GM19324 (cell line): ENCODE results near the gene FHAD1.

ENCODE experiments used
- ATAC-seq: cut with Tn5 transposase; IDR thresholded peaks from one replicate; pipeline ENCODE4 v1.9.1; 2021; ENCODE audit warnings: mild to moderate bottlenecking, moderate library complexity; ENCODE audit not compliant: unreplicated experiment, low FRiP score

The FHAD1 gene

DNA sequence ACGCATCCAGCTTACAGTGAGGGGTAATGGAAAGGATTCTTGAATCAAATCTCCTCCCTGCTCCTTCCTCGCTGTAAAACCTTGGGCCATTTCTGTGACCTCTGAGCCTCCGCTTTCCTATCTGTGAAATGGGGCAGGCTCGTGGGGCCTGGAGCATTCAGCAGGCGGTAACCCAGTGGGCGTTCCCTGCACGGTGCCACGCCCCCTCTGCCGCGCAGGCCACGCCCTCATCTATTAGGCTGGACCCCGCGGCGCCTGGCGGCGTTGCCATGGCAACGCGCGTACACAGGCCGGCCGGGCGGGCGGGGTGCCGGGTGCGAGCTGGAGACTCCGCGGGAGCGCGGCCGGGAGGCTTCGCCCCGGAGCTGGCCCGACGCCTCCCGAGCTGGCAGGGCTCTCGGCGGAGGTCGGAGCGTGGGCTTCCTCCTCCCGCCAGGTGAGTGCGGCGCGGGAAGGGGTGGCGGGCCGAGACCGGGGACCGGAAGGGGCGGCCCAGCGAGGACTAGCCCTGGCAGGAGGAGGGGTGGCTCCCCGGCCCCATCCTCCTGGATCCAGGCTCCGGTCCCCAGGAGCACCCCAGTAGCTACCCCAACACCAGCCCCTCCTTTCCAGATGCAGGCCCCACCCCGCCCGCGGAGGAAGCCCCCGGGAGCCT lies at the start of gene FHAD1:
Gene FHAD1 (plus strand): TSS at position 264 of the 655 bp plus-strand sequence. CDS start 4,562 bp downstream, outside the sequence.
- peak; percentile 40 for ATAC-seq

DNA sequence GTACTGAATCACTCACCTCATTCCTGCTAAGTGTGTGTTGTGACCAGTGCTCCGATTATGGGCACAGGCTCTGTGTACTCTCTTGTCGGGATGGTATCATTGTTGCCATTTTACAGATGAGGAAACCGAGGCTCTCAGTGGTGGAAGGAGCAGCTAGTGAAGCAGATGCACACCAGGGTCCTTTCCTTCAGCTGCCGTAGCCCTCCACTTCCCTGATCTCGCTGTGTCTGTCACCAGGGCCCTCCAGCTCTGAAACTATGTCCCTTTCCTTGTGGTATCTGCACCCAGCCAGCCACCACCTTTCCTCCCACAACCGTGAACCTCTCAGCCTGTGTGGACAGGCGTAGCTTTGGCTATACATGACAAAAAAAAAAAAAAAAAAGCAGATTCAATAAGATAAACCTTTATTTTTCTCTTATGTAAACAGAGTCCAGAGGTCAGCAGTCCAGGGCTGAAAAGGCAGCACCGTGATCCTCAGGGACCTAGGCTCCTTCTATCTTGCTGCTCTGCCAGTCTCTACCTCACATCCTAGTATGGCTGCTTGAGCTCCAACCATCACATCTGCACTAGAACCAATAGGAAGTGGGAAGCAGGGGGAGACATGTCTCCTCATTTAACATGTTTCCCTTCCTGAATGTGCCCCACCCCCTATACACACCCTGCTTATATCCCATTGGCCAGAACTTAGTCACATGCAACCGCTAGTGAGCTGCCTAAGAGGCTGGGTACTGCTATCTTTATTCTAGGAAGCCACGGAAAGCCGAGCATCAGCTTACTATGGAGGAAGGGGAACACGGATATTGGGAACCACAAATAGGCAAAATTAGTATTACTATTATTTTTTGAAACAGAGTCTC lies 49.2 kb upstream of the FHAD1 start:
- no peak for ATAC-seq

DNA sequence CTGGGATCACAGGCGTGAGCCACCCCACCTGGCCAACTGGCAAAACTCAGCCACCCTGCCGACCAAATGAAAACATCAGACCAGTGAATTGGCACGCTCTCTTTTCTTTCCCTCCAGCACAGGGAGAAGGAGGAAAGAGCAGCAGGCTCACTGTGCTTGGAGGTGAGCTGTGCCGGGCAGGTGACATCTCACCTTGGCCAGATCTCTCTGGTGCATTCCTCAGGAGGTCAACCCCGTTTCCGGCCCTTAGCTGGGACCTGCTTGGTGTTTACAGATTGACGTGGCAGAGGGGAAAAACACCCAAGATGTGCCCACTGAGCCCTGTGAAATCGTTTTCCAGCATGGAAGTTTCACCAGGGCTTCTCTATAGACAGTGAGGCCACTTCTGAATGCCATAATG lies 48.3 kb upstream of the FHAD1 start:
- no peak for ATAC-seq

DNA sequence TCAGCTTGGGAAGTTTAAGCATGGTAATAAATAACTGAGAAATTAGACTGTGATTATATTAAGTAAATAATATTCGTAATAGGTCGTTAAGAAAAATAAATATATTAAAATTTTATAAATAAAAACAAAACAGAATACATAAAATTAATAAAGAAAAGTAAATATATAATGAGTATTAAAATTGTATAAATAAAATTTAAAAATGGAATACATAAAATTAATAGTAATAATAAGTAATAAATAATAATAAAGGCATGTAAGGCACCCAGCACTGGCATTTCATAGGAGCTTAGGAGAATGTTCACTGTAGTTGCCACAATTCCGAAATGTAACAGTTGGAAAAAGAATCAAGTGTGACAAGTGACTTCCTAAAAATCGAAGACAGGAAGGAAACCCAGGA lies 45.8 kb upstream of the FHAD1 start:
- no peak for ATAC-seq

DNA sequence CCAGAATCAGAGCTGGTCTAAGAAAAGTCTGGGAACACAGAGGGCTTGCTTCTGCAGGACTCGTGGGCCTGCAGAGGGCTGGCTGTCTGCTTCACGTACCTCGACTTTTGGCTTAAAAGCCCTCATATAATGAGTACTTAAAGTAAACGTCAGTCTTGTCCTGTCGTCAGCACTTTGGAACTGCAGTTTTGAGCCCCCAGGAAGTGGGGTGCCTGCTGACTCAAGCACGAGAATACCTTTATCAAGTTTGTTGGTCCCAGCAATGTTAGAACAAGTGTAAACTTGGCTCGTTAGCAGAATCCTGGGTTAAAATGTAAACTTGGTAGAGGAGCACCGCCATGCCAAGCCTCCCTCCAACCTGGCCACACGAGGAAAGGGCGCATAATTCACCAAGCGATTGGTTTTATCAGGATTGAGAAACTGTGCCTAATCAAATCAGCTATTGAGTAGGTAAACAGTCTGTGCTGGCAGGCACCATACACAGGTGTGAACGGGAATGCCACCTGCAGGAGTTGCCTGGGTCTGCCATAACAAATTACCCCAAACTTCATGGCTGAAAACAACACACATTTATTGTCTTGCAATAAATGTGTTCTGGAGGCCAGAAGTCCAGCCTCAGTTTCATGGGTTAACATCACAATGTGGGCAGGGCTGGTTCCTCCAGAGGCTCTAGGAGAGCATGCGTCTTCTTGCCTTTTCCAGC lies 45.0 kb upstream of the FHAD1 start:
- no peak for ATAC-seq

DNA sequence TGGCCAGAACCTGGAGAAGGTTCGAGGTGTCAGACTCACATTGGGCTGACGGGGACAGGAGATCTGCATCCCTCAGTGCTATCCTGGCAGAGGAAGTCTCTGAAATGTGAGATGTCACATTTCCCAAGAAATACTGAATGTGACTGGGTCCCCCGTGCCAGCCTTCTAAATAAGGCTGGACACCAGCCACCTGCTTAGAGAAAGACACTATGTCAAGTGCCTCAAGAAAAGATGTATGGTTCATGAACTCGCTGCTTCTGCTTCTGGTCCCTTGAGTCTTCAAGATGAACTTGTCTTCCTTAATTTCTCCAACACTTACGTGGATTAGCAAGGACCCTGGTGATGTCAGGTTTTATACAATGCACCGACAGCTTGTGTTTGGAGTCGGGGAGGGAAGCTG lies 42.1 kb upstream of the FHAD1 start:
- ATAC-seq, result no peak

DNA sequence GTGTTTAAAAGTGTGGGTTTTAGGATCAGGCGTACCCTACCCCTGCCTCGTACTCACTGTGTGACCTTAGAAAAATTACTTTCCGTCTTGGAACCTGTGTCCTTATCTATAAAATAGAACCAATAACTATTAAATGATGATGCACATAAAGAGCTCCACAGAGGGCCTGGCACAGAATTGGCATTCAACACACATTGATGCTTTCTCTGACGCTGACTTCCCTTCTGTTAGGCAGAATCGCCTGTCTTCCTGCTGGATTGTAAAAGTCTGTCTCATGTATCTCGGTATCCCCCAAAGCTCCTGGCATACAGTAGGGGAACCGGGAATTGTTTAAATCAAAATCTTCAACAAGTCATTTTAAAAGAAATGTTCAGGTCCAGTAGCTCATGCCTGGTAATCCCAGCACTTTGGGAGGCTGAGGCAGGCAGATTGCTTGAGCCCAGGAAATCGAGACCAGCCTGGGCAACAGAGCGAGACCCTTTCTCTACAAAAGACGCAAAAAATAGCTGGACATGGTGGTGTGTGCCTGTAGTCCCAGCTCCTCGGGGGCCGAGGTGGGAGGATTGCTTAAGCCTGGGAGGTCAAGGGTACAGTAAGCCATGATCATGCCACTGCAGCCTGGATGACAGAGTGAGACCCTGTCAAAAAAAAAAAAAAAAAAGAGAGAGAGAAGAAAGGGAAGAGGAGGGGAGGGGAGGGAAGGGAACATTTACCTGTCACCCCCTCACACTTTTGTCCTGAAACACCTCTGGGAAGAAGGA lies 41.3 kb upstream of the FHAD1 start:
- ATAC-seq, result no peak

DNA sequence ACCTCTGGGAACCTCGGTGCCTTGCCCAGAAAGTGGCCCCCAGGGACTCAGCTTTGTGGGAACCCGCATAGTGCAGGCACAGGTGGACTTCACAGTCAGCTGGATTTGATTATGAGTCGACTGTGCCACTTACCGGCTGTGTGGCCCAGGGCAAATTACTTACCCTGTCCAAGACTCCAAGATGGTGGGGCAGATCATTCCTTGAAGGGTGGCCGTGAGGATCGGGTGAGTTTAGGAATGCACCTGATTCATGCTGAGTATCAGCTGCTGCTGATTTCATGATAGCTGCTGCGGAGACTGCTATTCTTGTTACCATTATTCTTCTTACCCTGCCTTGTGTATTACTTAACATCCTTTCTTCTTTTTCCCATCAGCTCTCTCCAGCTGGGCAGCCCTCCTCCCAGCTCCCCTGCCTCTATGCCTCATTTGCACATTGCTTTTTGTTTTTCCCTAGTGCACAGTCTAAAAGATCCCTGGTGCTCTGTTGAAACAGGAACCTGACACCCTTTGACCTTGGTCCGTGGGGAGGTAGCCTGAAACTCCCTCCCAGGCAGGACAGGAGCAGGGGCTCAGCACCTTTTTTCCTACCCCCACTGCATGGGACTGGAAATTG lies 40.5 kb upstream of the FHAD1 start:
- ATAC-seq, result no peak

DNA sequence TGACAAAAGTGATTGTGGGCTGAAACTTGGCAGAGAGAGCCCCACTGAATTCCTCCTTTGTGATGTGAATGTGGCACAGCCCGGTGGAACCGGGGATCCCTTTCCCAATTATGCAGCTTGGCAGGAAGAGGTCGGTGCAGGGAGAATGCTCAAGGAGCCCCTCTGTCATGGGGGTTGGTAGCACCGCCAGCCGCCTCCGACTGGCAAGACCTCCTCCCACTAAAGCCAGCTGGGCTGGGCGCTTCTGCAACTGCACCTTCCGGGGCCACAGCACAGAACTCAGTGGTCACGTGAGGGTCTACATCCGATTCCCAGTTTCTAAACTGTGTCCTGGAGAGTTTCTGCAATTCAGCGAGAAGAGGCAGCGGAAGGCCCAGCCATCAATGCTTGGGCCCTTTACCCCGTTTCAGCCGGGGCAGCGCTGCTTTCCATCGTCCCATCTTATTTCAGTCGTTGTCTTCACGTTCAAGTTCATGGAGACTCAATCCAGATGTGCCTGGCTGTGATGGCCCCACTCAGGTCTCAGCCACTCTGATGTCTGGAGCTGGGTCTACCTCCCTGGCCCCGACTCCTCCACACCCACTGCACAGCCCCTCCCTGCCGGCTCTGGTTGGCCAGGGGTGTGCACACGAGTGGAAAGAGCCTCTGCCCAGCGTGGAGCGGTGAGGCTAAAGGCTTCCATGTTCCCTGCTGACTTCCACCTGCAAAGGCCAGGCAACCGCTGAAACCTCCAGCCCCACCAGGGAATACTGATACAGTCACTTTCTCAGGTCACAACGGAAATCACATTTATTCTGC lies 39.8 kb upstream of the FHAD1 start:
- ATAC-seq, result no peak

DNA sequence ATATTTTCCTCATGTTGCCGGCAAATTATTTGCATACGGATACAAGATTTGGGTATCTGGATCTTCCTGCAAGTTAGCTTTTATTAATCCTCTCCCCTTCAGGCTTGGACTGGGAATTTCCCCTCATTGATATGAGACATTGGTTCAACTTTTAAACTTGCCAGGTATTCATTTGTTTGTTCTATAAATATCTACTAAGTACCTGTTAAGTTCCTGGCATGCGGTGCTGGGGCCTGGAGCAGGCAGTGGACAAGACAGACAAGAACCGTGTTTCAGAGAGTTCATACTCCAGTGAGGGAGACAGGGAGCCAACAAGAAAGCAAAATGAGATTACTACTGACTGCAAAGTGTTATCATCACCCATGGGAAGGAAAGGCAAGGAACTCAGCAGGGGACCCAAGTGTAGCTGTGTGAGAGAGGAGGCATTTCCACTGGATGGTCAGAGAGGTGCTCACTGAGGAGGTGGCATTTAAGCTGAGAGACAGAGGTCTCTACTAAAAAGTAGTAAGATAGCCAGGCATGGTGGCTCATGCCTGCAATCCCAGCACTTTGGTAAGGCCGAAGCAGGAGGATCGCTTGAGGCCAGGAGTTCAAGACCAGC lies 39.1 kb upstream of the FHAD1 start:
- ATAC-seq, result no peak

DNA sequence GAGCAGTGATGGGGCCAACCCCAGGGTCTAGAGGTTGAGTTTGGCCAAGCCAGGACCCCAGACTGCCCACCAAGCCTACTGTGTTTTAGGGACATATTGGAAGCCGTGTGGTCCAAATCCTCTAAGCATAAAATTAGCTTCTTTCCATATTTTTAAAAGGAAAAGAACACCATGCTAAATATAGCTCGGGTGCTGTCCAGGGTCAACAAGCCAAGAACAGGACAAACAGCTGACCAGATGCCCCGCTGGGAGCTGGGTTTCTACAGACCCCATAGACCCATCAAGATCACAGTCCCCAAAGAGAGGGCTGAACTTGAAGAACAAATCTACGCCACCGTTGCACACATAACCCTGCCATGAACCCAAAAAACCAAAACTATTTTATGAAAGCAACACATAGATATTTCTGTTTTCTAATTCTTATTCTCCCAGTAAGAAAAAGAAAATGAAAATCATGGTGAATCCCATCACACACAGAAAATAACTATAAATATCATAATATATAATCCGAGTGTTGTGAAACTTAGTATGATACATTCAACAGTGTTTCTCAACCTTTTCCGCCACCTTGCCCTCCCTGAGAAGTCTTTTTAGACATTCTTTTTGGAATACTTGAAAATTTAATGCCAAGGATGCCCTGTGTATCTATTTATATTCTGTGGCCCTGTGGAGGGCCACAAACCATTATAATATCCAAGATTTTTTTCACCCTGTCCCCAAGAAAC lies 36.2 kb upstream of the FHAD1 start:
- no peak for ATAC-seq

DNA sequence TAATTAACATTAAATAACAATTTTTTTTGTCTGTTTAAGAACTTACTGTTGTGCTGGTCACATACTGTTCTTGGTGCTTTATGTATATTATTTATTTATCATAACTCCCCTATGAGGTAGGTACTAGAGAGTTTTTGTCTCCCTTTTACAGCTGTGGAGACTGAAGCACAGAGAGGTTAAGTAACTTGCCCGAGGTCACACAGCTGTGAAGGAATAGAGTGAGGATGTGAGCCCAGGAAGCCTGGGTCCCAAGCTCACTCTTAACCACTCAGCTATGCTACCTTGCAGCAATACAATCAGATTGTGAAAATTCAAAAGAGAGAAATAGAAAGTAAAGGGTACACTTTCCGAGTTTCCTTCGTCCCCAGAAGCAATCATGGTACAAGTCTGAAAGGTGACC lies 35.6 kb upstream of the FHAD1 start:
- no peak for ATAC-seq

DNA sequence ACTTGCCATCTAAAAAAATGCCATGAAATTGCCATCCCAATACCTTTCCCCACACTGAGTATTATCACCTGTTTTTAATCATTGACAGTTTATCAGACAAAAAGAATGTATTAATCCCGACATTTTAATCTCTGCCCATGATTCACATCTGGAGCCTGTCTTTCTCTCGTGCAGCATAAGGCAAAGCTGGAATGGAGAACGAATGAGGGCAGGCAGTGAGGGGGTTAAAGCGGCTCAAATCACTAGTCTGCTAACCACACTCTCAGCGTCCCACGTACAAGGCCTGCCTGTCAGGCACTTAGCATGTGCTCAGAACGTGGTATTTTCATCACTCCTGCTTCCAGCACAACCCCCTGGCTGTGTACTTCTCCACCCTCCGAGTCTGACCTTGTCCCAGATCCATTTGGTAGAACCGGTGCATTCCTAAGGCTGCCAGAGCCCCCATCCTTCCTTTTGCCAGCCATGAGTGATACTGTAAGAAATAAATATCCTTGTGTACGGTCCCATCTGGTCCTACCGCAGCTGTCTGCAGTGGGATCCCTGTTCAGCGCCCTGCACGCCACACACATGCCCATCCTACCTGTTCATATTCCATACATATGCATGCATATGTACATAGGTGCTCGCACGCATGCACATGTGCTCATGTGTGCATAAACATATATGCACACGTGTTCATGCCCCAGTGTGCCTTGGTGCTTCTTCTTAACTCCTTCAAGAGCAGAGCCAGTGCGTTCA lies 34.6 kb upstream of the FHAD1 start:
- no peak for ATAC-seq

DNA sequence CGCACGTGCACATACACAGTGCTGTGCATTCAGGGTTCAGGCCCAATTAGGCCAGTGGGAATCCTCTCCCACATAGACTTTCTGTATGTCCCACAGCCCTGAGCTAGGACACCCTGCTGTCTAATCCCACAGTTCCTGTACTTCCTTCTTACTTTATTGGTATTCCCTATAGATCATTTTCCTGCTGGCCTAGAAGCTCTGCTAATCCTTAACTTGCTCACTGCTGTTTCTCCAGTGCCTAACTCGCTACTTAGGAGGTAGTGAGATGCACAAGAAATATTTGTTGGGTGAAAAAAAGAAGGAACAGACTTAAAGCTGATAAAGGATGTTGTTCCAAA lies 34.1 kb upstream of the FHAD1 start:
- ATAC-seq, result no peak

DNA sequence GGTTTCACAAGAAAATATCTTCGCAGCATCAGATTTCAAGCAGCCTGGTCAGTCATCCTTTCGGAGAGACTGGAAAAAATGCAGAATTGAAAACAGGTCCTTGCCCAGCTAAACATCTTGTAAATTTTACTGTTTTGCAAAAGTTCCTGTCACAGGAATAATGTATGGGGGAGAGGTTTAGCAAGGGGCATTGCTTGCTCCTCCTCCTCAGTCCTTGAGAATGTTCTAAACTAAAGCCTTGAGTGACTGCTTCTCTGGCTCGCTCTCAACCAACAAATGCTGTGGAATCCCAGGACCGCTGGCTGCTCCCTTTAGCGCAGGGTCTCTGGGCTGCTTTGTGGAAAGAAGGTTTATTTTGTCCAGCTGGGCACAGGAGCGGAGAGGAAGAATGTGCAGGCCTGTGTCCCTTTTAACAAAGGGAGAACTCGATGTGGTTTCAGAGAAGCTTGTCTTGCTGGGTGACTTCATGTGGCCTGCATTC lies 33.6 kb upstream of the FHAD1 start:
- ATAC-seq, result no peak

DNA sequence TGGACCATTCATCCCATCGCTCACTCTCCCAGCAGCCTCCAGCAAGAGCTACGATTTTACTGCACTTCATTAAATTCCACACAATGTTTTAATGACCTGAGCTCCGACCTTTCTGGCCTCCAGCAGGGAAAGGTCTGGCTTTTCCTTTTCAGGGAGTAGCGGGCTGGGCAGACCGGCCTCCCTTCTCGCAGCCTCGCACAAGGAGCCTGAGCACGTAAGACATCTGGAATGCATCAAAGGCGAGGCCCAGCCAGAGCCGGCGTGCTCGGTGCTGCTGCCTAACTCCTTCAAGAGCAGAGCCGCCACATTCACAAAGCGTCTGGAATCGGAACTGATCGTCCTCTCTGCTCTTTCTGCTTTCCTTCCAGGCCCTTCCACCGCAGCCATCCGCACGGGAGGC lies 32.5 kb upstream of the FHAD1 start:
- no peak for ATAC-seq

DNA sequence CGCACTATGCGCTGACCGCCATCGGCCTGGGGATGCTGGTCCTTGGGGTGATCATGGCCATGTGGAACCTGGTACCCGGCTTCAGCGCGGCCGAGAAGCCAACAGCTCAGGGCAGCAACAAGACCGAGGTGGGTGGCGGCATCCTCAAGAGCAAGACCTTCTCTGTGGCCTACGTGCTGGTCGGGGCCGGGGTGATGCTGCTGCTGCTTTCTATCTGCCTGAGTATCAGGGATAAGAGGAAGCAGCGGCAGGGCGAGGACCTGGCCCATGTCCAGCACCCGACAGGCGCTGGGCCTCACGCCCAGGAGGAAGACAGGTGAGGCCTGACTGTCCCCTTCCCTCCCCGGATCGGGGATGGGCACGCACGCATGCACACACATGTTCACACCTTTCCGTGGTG lies 31.9 kb upstream of the FHAD1 start:
- ATAC-seq, result no peak

DNA sequence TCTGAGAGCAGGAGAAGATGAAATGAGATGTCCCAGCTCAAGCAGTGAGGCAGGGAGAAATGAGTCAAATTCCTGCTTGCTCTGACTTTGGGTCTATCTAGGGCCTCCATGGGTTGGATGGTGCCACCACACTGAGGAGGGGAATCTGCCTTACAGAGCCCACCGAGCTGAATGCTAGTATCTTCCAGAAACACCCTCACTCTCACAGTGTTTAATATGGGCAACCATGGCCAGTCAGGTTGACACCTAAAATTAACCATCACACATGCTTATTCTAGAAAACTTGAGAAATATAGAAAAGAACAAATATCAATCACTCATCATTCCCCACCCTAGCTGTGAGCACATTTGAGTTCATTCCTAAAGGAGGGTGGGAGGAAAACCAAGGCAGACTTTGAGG lies 29.4 kb upstream of the FHAD1 start:
- no peak for ATAC-seq
